Panc1 (cell line): Measurements from ENCODE around the gene ZNF287. TPM values are rescaled to one million over a fixed set of nuclear protein-coding genes. Genes with fewer than 3 reads are reported as not detected.
A peak's percentile ranks its signal among the peaks of the same experiment; 100 is the strongest.

Experiments
- ATAC-seq: fragments of 200-7000 bp; cut with Tn5 transposase; 2 replicates; pipeline ENCODE4 v1.9.1; 2020; ENCODE audit warnings: mild to moderate bottlenecking, moderate library complexity
- BruUV-seq: library from RNA; stranded (reverse); fragments of 400-500 nt; replicated peaks from 2 replicates; lab custom pipeline; 2021; lab: Mats Ljungman, UMichigan
- CTCF ChIA-PET: fragments of 300-600 bp; sonication (Branson Sonifier 250); formaldehyde crosslinking; loops from one replicate; lab custom pipeline; 2022; ENCODE audit warnings: antibody characterized with exemption; lab: Charles Lee
- POLR2A ChIA-PET: fragments of 300-600 bp; sonication (Branson Sonifier 250); formaldehyde crosslinking; loops from one replicate; lab custom pipeline; 2022; ENCODE audit warnings: antibody characterized with exemption; lab: Charles Lee
- DNase-seq: peaks from one replicate; pipeline ENCODE4 v3.0.0-alpha.2; 2010; ENCODE audit warnings: low read depth, low spot score
- H3K27ac ChIP-seq: 2 replicates; pipeline ENCODE4 v1.5.1; 2011; ENCODE audit warnings: mild to moderate bottlenecking, low read length, inconsistent platforms
- H3K27me3 ChIP-seq: fragments of 200-500 bp; sonication (Bioruptor generic); 2 replicates; pipeline ENCODE4 v1.6.0; 2014; ENCODE audit warnings: low read length, inconsistent platforms; ENCODE audit not compliant: control insufficient read depth, insufficient read depth
- H3K36me3 ChIP-seq: fragments of 200-500 bp; sonication (Bioruptor generic); 2 replicates; pipeline ENCODE4 v1.5.1; 2014; ENCODE audit warnings: inconsistent platforms, mild to moderate bottlenecking, low read length, moderate library complexity; ENCODE audit not compliant: control insufficient read depth, insufficient read depth
- H3K4me1 ChIP-seq: 2 replicates; pipeline ENCODE4 v1.5.1; 2011; ENCODE audit warnings: inconsistent platforms, mild to moderate bottlenecking, low read length, moderate library complexity; ENCODE audit not compliant: control insufficient read depth, insufficient read depth
- H3K4me3 ChIP-seq, 2 experiments: 2 replicates each; pipeline ENCODE4 v1.5.1; 2011 to 2012; ENCODE audit warnings: low read depth in 2 of 2, low read length in 2 of 2, mild to moderate bottlenecking in 2 of 2, inconsistent platforms in 1 of 2, moderate library complexity in 1 of 2
- H3K9me3 ChIP-seq: fragments of 200-500 bp; sonication (Bioruptor generic); 2 replicates; pipeline ENCODE4 v1.5.1; 2014; ENCODE audit warnings: low read depth, mild to moderate bottlenecking, inconsistent platforms, low read length, moderate library complexity; ENCODE audit not compliant: control insufficient read depth, insufficient read depth
- CTCF ChIP-seq: fragments of 450-650 bp; IDR thresholded peaks from 2 replicates; pipeline ENCODE4 v1.5.1; 2017; ENCODE audit warnings: mild to moderate bottlenecking
- POLR2AphosphoS5 ChIP-seq: IDR thresholded peaks from 2 replicates; pipeline ENCODE4 v1.6.1; 2012; ENCODE audit warnings: mild to moderate bottlenecking, low read depth, low read length, moderate library complexity
- REST ChIP-seq, 2 experiments: IDR thresholded peaks; 2 replicates each; pipeline ENCODE4 v1.6.1; 2011 to 2012; ENCODE audit warnings: low read depth in 2 of 2, control low read depth in 1 of 2, low read length in 1 of 2, mild to moderate bottlenecking in 1 of 2, moderate library complexity in 1 of 2; ENCODE audit not compliant: insufficient read depth in 1 of 2
- SIN3A ChIP-seq: IDR thresholded peaks from 2 replicates; pipeline ENCODE4 v1.6.1; 2012; ENCODE audit warnings: low read depth, mild to moderate bottlenecking, low read length, moderate library complexity, borderline replicate concordance; ENCODE audit not compliant: insufficient read depth
- TCF7L2 ChIP-seq: IDR thresholded peaks from 2 replicates; pipeline ENCODE4 v1.6.1; 2011; ENCODE audit warnings: mild to moderate bottlenecking, low read depth, low read length, inconsistent platforms
- in situ Hi-C: cut with HindIII; loops from 2 replicates; pipeline ENCODE4 v1.10.0; 2016; ENCODE audit warnings: low sequenced_read_pairs, low pct_unique_long_range_greater_than_20kb
- intact Hi-C: fragments of 100-400 bp; cut with micrococcal nuclease; formaldehyde crosslinking; loops from one replicate; pipeline ENCODE4 v1.10.0; 2022; ENCODE audit not compliant: unreplicated experiment
- total RNA-seq: library from RNA; stranded (reverse); gene quantifications from one replicate; pipeline ENCODE4 v1.2.1, GENCODE V29; 2021; ENCODE audit not compliant: unreplicated experiment

The ZNF287 gene
- total RNA-seq, 1 experiment from 2014 or later, result 12.3 TPM

GRCh38 chr17:16573466-16573865 is 4.5 kb upstream of the ZNF287 start:
- DNase-seq (no peak), ATAC-seq (no peak)
- in situ Hi-C loops (no loop called here), intact Hi-C loops (no loop called here)
- no peak overlapping the region for H3K27ac ChIP-seq
- no peak overlapping the region for H3K4me3 ChIP-seq
- H3K36me3 ChIP-seq, result no peaks in the 10 kb centered on the region
- no peaks in the 10 kb centered on the region for H3K4me1 ChIP-seq
- H3K9me3 ChIP-seq, result no peaks in the 10 kb centered on the region
- ChIA-PET POLR2A (no interaction called here), CTCF (no interaction called here)
- TF ChIP-seq POLR2AphosphoS5 (no peak), SIN3A (no peak), CTCF (no peak), TCF7L2 (no peak), REST (IDR thresholded peaks at IDR 0.05; ENCODE audit: insufficient read depth in 1 of 2, low read depth in 2 of 2, low read length in 1 of 2) (no peak)
- no TSS peak for BruUV-seq
- H3K27me3 ChIP-seq, result no peaks in the 10 kb centered on the region

- H3K9me3 ChIP-seq, result no peaks in the 10 kb centered on the region; the same call in 1 of the 2 replicates
- CTCF ChIA-PET, result no interaction called here
- H3K27me3 ChIP-seq, result no peaks in the 10 kb centered on the region
- H3K4me1 ChIP-seq, result peaks cover 4% of the 10 kb centered on the region
- ATAC-seq, result peak; percentile 46
- no peak for DNase-seq
- H3K36me3 ChIP-seq, result no peaks in the 10 kb centered on the region
- in situ Hi-C loops (no loop called here), intact Hi-C loops (no loop called here)
- peak overlapping the region; percentile 60 to 79 for H3K4me3 ChIP-seq
- no peak overlapping the region for H3K27ac ChIP-seq
- BruUV-seq, result no TSS peak
- POLR2A ChIA-PET, result no interaction called here
- no peak for TF ChIP-seq SIN3A
- TF ChIP-seq CTCF, result no peak
- no peak for TF ChIP-seq TCF7L2
- no peak for TF ChIP-seq POLR2AphosphoS5
- TF ChIP-seq REST (IDR thresholded peaks at IDR 0.05; ENCODE audit: insufficient read depth in 1 of 2, low read depth in 2 of 2, low read length in 1 of 2), result no peak
These were observed 331 bp upstream of the ZNF287 start for GRCh38 chr17:16569358-16569712.
